HG03457 (cell line): ENCODE measurements around the gene LGALS9.
"Not testable (repeated sequence)": the region's sequence is repeated elsewhere in the genome, so short reads cannot be mapped to it uniquely, and the experiment has no call there.

ENCODE experiments used
- ATAC-seq: cut with Tn5 transposase; IDR thresholded peaks from one replicate; pipeline ENCODE4 v1.9.1; 2021; ENCODE audit warnings: moderate number of reproducible peaks; ENCODE audit not compliant: unreplicated experiment

The LGALS9 gene

DNA sequence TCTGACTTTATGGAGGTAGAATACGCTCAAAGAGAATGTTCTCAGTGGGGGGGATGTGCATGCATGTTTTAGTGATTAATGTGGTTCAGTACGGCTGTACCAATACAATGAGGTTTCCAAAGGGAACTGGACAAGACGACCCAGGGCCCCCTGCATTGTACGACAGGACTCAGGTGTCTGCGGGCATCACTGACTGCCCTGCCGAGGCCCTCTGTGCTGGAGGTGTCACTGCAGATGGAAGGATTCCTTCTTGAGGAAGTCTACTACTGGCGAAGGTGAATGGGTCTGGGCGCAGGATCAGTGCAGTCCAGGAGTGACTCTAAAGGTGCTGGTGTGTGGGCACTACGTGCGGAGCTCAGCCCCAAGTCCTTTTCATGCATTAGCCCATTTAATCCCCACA lies 3.5 kb upstream of the LGALS9 start:
- no peak for ATAC-seq

DNA sequence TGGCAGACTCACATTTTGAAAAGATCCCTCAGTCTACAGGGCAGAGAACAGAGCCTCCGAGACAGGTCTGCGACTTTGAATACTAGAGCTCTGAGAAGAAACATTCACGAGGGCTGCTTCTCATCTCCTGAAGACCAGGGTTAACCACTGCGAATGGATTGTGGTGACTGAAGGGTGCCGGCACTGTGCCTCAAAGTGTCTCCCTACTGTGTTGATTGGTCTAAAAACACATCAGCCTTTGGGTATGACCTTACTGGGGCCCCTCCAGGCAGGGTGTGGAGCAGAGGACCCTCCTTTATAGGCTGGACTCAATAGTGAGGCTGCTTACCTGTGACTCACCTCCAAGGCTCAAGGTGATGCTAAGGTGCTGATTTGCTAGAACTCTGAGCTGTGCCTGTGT lies 2.6 kb upstream of the LGALS9 start:
- ATAC-seq: no peak

DNA sequence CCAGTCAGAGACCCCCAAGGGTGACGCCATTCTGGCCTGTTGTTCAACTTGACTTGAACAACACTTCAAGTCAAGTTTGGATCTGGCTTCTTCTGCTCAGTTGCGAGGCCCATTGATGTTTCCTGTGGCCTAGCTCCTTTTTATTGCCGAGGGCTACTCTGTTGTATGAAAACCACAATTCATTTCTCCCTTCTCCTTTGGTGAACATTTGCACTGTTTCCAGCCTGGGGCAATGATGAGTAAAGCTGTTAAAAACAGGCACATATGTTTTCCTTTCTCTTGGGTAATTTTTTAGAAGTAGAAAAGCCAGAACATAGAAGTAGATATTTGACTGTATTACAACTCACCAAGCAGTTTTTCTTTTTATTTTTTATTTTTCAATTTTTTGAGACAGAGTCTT lies 1.7 kb upstream of the LGALS9 start:
- ATAC-seq: not testable (repeated sequence)

DNA sequence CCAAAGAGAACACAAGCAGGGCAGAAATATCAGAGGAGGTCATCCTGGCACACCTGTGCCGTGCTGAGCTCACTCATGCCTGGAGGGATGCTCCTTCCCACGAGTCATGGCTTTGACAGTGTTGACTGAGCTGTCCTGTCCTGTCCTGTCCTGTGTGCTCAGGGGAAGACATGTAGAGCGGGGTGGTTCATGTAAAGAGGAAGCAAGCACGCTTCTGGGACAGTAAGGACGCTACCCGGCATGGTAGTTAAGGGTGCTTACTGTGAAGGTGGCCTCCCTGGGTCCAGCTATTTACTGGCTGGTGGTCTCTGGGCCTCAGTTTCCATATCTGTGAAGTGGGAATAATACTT lies 398 bp downstream of the LGALS9 start:
- ATAC-seq: no peak

DNA sequence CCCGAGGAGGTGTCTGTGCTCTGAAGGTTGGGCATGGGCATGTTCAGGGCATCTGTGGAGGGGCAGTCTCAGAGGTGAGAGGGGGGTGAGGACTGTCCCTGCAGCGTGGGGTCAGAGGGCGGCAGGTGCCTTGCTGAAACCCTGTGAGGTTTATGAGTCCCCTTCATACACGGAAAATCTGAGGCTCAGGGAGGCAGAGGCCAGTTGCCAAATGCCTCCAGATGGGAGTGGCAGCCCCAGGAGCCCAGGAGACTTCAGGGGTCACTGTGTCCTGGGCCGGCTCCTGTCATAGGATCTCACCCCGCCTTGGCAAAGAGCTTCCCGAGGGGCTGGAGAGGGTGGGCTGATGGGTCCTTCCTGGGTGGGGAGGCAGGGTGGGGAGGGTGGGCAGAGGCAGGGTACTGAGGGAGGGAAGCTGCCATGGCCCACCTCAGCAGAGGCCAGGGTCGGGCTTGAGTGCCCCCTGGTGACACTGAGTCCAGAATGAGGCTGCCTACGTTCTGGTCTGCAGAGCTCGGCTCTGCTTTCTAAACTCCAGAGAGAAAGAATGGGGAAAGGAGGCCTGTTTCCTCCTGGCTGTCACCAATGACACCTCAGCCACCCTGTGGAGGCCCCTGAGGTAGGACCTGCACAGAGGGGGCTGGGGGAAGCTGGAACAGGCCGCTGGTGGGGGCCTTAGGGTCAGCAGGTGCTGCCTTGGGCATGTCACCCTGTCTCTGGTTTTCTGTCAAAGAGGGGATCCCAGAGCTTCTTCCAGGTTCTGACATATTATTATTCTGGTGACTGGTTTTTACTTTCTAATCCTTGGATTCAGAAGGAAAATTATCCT lies 1.1 kb downstream of the LGALS9 start:
- no peak for ATAC-seq

DNA sequence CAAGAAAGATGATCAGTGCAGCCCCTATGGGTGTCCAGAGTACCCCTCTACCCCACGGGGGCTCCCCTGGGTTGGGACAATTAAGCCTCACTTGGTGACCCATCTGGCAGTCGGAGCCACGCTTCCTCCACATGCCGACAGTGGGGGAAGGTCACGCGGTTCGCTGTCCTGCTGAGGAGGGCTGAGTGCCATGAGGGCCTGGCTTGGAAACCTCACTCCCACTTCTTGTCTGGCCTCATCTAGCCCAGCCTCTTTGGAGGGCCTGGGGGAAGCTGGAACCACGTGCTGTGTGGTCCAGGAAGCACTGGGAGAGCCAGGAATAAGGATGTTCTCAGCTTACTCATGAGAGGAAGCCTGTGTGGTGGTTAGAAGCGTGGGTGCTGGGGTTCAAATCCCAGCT lies 1.8 kb downstream of the LGALS9 start:
- not testable (repeated sequence) for ATAC-seq

DNA sequence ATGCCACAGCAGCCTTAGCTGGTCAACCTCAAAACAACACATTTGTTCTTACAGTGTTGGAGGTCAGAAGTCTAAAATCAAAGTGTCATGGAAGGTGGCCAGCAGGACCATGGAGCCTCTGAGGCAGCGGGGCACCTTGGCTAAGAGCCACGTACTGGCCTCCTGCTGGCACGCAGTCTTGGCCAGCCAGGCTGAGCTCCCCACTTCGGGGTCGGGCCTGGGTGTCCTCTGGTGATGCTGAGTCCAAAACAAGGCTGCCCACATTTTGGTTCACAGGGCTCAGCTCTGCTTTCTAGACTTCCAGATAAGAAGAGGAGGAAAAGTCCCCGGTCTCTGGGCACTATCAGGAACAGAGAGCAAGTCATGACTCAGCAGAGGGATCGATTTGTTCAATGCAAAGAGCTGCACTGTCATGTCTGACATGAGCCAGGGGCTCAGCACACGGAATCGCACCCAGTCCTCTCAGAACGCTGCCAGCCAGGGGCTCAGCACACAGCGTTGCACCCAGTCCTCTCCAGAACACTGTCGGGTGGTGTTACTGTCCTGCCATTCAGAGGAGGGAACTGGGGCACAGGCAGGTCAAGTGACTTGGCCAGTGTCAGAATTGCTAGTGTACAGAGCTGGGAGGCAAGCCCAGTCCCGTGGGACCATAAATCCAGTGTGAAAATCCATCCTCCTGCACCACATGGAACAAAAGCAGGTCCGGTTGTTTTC lies 2.5 kb downstream of the LGALS9 start:
- no peak for ATAC-seq

DNA sequence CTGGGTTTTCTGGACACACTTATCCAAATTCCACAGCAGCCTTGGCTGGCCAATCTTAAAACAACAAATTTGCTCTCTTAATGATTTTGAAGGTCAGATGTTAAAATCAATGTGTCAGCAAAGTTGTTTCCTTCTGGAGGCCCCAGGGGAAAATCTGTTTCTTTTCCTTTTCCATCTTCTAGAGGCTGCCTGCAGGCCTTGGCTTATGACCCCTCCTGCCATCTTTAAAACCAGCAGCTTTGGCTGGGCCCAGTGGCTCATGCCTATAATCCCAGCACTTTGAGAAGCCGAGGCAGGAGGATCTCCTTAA lies 3.0 kb downstream of the LGALS9 start:
- ATAC-seq: no peak

DNA sequence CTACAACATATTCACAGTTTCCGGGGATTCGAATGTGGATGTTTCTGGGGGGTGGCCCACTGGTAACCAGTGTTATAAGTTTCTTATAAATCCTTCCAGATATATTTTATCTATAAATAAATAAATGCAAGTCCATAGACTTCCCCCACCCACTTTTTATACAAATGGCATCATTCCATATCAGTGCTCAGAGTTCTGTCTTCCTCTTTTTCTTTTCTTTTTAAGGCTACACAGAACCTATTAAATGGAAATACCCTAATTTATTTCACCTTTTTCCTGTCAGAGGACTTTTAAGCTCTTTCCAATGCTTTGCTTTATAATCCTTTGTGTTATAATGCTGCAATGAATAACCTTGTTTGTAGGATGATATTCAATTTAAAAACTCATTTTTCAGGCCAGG lies 3.8 kb downstream of the LGALS9 start:
- no peak for ATAC-seq

DNA sequence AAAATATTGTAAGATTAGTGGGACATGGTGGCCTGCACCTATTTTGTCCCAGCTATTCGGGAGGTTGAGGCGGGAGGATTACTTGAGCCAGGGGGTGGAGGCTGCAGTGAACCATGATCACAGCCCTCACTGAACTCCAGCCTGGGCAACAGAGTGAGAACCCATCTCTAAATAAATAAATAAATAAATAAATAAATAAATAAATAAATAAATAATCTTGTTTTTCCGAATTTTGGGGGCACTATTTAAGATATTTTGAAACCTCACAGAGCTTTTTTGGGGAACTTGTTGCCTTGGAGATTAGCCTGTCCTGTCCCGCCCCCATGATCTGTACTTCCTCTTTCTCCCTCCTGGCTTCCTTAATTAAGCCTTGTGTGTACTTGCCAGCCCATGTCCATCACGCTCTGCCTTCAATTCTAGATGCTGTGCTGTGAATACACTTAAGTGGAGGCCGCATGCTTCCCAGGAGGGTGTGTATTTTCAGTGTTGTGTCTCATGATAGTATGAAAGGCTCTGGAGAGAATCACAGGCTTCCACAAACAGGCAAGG lies 4.4 kb downstream of the LGALS9 start:
- no peak for ATAC-seq

DNA sequence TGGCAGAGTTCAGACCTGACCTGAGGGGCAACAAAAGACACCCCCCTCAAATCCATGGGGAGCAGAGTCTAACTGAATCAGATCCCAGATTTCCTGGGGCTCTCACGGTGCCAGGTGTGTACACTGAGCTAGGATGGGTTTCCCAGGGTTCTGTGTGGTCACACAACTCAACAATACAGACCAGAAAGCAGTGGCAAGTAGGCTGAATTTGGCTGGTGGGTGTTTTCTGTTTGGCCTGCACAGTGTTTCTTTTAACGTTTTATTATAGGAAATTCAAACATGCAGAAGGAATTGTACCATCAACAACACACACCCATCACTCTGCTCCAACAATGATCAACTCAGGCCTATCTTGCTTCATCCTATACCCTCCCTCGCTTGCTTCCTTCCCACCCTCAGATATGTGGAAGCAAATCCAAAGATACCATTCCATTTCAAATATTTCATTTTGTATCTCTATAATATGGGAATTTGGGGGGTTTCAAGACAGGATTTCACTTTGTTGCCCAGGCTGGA lies 5.1 kb downstream of the LGALS9 start:
- not testable (repeated sequence) for ATAC-seq

DNA sequence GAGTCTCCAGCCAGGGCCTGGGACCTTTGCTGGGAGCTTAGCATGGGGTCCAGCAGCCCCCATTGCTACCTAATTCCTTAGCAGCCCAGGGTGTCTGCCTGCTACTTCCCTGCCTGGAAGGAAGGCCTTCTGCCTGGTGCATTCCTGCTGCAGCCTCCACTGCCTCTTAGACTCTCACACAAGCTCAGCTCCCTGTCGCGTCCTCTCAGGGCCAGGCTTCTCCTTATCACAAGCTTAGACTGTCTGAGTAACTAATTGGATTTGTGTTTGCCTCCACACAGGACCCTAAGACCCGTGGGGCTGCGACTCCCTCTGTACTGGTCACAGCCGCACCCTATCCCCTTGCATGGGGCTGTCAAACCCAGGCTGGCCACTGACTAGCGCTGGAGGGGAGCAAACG lies 6.8 kb downstream of the LGALS9 start:
- not testable (repeated sequence) for ATAC-seq

DNA sequence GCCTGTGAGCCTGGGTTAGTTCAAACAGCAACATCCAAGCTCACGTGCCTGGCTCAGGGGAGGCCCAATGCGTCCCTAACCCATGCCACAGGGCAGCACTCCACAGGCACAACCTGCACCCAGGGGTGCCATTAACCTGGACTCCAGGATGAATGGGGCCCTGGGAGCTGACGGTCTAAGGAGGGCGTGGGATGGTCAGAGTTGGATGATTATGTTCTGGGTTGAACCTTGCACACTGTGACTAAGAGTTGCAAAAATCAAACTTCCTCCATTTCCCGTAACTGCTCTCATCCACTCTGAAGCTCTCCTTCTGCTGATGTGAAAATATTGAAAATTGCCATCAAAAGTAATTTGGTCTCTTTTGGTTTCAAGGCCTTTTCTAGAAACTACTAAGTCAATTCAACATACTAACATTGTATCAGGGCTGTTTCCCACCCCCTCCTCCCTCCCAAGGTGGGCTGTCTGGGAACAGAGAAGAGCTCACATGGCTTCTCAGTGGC lies 7.5 kb downstream of the LGALS9 start:
- not testable (repeated sequence) for ATAC-seq

DNA sequence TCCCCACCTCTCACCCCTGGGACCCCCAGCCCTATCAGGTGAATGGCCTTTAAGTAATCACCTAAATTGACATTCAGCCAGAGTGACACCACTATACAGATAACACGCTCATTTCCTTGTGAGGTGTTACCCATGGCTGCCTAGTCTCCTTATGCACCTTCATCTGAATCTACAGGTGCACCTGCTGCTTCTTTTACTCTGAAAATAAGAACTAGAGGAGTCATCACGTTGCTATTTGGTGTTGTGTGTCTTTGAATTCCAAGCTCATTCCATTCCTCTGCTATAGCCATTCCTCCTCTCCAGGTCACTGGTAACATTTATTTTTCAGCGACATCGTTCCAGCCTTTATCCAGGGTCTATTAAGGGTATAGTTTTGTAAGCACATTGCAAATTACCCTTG lies 9.8 kb downstream of the LGALS9 start:
- no peak for ATAC-seq

DNA sequence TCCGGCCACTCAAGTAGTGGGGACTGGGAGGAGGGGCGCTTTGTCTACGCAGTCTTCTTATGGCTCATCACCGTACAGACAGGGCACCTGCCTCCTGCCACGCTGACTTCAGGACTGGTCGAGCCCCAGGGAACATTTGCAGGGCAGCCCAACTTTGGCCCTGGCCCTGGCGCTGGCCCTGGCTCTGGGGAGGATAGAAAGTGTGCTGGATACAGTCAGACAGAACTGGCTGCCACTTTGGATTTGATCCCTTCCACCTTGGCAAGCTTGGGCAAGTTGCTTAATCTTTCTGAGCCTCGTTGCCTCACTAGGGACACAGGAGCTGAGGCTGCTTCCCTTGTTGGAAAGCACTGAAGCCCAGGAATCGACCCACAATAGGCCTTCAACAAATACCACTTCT lies 13.6 kb downstream of the LGALS9 start:
- no peak for ATAC-seq

DNA sequence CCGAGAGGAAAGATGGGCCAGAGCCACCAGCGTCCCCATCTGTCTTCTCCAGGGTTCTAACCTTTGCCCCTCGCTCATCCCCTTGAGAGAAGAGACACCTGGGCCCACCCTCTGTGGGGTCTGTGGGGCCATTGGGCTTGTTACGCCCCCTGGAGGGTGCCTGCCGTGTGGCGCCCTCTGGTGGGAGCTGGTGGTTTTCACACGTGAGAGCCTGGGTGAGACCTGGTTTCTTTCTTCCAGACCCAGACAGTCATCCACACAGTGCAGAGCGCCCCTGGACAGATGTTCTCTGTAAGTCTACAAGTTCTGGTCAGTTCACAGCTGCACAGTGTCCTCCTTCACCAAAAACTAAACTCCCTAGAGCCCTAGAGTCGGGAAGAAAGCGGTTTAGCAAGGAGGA lies 14.6 kb downstream of the LGALS9 start:
- not testable (repeated sequence) for ATAC-seq

DNA sequence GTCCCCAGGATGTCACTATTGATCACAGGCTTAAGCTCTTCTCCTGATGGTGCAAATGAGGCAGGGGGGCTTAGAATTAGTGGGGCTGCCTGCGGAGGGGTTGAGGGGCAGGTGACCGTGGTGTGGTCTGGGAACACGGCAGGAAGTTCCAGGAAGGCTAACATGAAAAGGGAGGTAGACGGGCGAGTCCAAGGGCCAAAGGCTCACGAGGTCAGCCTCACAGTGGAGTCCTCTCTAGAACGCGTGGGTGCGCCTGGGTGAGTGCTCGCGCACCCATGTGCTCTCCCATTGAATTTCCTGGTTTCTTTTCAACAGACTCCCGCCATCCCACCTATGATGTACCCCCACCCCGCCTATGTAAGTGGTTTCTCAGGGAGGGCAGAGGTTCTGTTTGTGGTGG lies 15.2 kb downstream of the LGALS9 start:
- no peak for ATAC-seq

DNA sequence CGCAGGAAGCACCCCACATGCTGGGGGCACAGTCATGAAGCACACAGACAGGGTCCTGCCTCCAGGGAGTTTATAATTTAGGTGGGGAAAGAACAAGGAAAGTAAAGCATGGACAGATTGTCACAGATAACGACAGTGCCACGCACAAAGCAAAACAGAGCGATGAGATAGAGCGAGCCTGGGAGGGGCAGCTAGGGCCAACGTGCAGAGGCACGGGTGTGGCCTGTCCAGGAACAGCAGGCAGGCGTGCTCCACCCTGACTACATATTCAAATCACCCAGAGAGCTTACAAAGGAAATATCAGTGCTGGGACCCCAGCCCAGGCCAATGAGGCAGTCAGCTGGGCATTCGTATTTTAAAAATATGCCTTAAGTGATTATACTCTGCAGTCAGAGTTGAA lies 16.8 kb downstream of the LGALS9 start:
- ATAC-seq: no peak

DNA sequence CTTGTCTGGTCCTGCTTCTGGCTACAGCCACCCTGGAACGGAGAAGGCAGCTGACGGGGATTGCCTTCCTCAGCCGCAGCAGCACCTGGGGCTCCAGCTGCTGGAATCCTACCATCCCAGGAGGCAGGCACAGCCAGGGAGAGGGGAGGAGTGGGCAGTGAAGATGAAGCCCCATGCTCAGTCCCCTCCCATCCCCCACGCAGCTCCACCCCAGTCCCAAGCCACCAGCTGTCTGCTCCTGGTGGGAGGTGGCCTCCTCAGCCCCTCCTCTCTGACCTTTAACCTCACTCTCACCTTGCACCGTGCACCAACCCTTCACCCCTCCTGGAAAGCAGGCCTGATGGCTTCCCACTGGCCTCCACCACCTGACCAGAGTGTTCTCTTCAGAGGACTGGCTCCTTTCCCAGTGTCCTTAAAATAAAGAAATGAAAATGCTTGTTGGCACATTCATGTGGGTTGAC lies 18.2 kb downstream of the LGALS9 start:
- not testable (repeated sequence) for ATAC-seq

DNA sequence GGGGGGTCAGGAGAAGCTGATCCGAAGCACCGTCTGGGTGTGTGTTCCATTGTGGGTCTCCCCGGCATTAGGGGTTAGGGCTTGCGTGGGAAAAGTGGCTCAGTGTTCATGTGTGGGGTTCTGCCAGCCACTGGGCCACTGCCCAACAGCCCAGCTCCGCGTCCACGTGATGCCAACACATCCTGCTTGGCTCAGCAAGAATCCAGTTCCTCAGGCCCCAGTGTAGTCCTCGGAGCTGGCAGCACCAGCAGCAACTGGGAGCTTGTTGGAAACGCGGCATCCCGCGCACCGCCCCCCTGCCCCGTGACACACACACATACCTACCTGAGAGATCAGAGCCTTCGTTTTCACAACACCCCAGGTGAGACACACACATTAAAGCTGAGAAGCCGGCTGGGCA lies 18.9 kb downstream of the LGALS9 start:
- ATAC-seq: no peak

DNA sequence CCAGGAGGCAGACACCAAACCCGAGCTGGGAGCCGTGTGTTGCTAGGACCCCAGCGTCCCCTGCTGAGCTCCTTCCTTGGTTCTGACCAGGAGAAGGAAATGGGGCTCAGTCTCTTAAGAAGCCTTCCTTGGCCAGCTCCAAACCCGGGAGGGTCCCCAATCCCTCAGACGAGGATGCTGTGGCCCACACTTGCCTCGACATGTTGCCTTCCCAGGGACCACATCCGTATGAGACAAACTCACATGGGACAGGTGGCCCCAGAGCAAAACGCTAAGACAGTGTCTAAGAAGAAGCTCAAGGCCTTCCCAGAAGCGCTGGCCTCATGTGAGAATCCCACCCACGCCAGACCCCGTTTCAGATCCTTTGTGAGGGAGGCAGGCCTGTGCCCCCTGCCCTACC lies 19.8 kb downstream of the LGALS9 start:
- ATAC-seq: no peak
